Activated CD8-positive, alpha-beta memory T cell treated with anti-CD3 and anti-CD28 coated beads, Interleukin-2, amount 50 U/mL, for 48 hours (primary cell): ENCODE results near the gene USP16.
"Not testable (repeated sequence)": the region's sequence is repeated elsewhere in the genome, so short reads cannot be mapped to it uniquely, and the experiment has no call there.

Source experiments
- DNase-seq: peaks from one replicate; pipeline ENCODE4 v3.0.0-alpha.2; 2020

USP16 gene

DNA sequence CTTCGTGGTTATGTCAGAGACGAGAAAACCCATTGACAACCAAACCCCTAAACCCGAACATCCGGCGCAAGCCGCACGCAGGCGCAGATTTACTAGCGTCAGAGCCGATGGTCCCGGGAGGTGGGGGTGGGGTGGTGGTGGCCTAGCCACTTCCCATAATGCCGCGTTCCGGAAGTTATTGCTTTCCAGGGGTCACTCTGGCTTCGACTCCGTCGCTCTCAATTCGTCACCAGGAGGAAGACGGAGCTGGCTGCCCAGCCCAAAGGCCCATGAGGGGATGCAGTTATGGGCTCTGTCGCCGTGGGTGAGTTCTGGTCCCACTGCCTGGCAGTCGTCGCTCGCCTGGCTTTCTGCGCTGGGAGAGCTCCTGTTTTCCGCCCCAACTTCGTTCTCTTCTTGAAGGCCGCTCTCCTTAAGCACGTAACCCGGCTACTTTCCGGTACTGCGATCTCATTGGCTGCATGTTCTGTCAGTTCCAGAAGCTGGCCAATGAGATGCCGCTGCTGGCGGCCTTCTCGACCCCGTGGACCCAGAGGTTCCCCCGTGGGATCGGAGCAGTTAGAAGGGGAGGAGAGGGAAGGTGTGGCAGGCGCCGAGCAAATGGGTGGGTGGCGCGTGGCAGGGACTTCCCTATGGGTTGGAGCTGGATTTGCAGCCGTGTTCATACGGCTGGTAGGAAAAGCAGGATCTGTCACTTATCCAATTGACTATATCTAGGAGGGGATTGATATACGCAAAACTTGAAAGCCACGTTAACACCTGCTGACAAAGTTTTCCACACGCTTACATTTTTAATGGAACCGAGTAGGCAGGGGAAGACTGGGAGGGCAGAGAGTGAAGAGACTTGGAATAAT lies at the start of gene USP16:
Gene USP16 (plus strand): TSS at position 195 of the 854 bp plus-strand sequence. CDS start 3,246 bp downstream, outside the sequence.
- peak; percentile 95 for DNase-seq

DNA sequence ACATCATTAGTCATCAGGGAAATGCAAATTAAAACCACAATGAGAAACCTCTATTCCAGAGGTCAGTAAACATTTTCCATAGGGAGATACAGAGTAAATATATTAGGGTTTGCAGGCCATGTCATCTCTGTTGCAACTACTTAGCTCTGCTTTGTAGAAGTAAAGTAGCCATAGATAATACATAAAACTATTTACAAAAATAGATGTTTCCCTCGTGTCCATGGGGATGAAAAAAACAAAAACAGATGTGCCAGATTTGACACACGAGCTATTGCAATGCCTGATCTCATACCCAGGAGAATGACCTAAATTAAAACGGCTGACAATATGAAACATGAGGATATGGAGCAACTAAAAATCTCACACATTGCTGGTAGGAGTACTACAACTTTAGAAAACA lies 49.1 kb upstream of the USP16 start:
- DNase-seq, result no peak

DNA sequence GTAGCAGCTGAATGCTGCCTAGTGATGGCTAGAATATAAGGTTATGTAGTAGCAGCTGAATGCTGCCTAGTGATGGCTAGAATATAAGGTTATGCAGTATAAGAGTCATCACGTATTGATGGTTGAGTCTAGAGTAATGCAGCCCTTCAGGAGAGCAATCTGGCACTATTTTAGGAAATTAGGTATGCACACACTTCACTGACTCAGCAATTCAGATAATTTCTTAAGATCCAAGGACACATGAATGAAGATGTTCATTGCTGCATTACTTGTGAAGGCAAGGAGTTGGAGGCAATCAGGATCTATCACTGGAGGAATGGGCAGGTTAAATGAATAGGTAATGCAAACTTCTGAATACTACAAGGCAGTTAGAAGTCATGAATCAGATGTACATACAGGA lies 45.4 kb upstream of the USP16 start:
- DNase-seq, result no peak

DNA sequence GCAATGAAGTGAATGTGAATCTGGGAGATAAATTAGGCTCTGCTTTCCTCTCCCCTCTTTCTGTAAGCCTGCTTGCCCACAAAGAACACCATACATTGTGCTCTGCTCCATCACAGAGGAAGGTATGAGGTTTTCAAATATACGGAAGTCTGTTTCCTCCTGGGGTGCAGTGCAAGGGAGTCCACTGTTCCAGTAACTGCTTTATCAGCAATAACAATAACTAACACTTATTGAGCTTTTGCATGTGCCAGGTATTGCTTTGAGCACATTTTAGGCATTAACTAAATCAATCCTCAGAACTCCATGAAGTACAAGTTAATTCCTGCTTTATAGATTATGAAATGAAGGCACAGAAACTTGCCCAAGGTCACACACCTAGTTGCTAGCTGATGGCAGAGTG lies 41.8 kb upstream of the USP16 start:
- no peak for DNase-seq

DNA sequence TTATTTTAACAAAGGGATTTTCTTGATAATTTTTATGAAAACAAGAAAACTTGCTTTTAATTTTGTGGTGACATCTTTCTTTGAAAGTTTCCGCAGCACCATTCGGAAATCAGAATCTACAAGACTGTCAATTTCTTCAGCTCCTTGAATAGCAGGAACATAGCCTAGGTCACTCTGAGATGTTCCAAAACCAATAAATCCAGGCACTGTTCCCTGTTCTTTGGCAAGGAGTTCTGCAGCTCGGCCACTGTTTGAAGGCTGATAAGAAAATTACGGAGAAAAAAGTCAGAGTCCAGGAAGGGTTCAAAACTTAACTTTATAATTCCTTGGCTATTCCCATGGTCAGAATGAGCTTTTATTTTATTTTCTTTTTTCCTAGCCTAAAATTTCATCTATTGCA lies 37.8 kb upstream of the USP16 start:
- no peak for DNase-seq

DNA sequence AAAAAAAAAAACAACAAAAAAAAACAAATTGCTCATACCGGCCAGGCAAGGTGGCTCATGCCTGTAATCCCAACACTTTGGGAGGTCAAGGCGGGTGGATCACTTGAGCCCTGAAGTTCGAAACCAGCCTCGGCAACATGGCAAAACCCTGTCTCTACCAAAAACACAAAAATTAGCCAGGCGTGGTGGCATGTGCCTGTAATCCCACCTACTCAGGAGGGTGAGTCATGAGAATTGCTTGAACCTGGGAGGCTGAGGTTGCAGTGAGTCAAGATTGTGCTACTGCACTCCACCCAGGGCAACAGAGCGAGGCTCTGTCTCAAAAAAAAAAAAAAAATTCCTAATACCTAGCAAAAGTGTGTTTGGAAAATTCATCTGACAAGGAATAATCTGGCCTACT lies 36.3 kb upstream of the USP16 start:
- DNase-seq, result not testable (repeated sequence)

DNA sequence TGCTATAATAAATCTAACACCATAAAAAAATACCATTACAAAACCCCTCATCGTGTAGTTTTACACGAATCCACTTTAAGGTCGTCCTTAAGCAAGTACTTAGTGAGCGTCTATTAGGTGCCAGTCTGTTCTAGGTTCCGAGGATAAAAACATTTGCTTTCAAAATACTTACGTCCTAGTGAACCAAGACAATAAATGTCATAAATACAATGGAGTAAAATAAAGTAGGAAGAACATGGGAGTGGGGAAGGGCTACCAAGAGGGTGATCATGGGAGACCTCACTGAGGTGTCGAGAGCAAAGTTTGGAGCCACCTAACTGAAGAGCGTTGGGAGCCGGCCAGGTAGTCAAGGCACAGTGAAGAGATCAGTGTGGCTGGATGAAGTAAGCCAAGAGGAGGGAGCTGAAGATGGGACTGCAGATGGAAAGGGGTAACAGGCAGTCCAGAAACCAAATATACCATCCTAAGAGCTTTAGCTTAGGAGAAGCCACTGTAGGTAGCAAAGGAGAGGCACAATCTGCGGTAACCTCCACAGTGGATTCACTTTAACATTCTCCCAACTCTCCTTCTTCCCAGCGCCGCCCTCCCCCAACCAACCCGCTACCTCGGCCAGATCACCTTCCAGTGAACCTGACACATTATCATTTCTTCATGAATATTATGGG lies 32.5 kb upstream of the USP16 start:
- no peak for DNase-seq

DNA sequence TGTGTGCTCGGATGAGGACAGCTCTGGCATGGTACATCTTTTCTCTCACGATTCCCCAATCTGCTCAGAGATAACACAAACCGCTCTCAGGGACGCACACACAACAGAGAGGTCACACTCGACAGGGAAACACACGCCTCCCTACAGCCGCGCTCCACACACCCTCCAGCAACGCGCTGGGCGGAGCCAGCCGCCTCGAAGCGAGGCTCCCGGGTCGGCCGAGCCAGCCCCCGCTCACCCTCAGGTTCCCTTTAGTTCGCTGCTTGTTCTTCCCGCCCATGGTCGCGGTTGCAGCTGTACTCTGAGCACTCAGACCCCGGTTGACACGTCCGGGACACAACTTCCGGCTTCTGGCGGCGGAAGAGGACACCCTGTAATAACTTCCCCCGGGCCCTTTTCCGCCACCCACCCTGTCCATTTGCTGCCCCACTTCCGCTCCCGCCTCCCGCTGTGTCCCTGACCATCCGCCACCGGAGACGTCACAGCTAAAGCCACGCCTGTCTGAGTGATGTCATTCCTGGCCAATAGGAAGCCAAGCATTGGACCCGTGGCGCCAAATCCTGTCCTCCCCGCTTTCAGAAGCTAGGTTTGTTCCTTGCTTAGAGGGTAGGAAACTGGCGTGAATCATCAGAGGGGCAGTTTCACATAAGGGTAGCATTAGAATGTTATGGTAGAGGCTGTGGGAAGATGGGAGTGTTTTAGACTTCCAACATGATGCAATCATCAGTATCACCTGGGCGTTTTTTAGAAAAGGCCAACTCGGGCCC lies 31.8 kb upstream of the USP16 start, which contains the start of gene LTN1:
Gene LTN1 (minus strand): TSS at position 352 of the 767 bp plus-strand sequence. CDS start 72 bp downstream, at position 280.
- DNase-seq, result peak; percentile 97

DNA sequence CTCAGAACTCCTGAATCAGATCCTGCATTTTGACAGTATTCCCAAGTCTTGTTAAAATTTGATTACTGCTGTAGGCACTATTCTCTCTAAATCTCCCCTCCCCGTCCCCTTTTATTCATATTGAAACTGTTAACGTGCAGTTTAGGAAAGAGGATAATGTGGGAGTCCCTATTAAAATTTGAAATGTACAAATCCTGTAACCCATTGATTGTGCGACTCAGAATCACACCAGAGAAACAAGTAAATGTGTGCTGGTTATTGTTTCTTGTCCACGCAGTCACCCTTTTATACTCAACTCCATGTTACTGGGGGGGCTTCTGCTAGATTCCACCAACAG lies 31.2 kb upstream of the USP16 start:
- DNase-seq, result no peak

DNA sequence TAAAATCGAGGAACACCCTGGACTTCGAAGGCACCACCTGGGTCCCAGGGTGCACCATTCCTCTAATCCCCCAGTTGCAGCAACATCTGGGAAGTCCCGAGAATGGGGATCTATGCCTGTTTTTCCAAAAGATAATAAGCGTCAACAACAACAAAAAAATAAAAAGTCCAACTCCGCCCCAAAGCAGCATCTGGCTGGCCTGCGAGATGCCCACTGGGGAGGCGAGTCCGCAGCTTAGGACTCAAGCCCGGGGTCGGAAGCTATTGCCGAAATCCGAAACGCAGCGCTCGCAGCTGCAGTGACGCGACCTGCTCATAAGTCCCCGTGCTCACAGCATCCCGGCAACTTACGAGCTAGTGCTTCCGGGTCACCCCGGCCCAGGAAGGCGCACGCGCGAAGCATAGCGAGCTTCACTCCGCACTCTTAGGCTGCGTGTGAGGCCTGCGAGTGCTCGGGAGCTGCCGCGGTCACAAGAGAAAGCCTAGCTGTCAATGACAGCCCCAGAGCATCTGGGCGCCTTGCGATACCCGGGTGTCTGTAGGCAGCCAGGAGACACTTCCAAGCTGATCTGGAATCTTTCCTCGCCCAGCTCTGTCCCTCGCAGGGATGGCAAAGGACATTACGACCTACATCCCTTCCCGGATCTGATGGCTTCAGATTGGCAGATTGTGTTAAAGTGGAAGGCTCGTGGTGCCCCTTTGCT lies 21.9 kb upstream of the USP16 start:
- peak; percentile 95 for DNase-seq

DNA sequence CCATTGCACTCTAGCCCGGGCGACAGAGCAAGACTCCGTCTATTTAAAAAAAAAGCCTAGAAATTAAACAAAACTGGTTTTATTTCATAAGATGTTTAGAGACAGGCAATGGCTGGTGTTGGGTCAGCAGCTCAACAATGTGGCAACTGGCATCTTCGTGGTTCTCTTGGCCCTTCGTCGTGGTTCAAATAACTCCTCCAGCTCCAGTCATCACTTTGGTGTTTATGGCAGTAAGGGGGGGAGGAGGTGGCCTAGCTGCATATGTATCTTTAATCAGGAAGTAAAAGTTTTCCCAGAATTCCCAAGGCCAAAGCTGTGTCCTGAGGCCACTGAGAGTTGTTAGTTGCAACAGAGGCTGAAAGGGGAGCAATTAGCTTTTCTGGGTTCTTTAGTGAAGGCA lies 18.8 kb upstream of the USP16 start:
- DNase-seq, result no peak

DNA sequence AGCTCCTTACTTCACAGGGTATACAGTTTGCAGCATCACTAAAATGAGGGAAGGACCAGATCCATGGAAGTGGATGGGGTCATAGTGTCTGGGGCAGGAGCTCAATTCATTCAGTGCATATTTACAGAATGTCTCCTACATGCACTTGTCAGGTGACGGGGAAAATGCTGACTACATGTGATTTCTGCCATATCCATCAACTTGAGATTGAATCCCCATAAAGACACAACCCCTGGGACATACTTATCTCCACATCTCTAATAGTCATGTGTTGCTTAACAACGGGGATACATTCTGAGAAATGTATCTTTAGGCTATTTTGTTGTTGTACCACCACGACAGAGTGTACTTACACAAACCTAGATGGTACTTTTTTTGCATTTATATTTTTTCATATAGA lies 17.3 kb upstream of the USP16 start:
- DNase-seq, result no peak

DNA sequence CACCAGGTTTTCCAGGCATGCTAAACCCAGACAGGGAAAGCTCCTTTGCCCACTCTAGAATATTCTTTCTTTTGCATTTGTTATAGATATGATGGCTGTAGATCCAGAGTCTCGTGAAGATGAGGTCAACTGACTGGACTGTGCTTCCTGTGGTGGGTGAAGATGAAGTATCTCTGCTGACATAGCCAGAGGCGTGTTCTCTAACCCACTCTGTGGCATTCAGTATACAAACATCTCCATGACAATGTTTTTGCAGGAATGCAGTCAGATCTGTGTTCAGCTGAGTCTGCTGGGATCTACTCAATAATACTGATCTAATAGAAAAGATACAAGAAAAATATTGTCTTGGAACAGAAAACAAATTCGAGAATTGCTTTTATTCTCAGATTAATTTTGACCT lies 16.7 kb upstream of the USP16 start:
- DNase-seq, result no peak

DNA sequence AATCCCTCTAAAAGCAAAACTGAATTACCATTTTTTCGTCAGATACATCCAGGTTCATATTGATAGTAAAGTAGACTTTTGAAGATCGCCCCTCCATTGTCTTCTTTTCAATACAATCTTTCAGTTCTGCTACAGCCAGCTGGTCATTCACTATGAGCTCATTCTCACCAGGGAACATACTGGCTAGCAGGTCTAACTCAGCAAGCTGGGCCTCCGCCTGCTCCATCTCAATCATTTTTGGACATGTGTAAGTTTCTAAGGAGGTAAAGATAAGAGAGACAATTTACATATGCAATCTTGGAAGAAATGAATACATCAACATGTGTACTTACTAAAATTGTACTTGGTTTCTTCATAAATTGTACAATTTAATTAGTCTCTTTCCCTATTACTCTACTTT lies 16.1 kb upstream of the USP16 start:
- DNase-seq, result no peak

DNA sequence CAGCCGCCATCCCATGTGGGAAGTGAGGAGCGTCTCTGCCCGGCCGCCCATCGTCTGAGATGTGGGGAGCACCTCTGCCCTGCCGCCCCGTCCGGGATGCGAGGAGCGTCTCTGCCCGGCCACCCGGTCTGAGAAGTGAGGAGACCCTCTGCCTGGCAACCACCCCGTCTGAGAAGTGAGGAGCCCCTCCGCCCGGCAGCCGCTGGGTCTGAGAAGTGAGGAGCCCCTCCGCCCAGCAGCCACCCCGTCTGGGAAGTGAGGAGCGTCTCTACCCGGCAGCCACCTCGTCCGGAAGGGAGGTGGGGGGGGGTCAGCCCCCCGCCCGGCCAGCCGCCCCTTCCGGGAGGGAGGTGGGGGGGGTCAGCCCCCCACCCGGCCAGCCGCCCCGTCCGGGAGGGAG lies 13.2 kb upstream of the USP16 start:
- DNase-seq, result not testable (repeated sequence)

DNA sequence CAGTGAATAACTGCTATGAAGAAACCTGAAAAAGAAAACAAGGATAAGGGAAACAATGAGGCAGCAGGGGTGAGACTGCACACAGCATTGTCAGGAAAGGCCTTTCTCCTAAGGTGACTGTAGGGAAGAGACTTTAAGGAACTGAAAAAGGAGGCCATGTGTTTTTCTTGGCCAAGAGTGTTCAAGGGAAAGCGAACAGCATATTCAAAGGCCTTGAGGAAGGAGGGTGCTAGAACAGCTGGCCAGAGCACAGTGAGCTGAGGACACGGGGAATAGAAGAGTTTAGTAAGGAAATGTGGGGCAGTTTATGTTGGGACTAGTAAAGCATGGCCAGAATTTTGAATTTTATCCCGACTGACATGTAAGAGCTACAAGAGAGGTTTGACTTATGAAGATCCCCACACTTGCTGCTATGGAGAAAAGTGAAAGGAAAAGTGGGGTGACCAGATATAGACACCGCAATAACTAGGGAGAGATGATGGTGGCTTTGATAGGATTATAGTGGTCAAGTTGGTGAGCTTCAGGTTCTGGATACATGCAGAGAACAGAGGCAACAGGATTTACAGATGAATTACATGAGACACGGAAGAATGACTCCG lies 6.7 kb upstream of the USP16 start:
- no peak for DNase-seq

DNA sequence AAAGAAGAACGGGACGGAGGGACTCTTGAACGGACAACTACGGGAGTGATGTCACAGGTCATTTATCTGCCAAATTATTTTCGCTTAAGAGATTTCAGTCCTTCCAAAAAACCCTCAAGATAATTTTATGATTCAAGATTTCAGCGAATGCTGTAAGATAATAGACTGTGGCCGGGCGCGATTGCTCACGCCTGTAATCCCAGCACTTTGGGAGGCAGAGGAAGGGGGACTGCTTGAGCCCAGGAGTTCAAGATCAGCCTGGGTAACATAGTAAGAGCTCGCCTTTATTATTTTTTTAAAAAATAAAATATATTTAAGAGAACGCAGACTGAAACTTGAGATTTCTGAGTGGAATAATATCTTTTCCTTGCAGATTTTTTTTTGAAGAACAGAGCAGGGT lies 5.9 kb upstream of the USP16 start:
- DNase-seq, result no peak

DNA sequence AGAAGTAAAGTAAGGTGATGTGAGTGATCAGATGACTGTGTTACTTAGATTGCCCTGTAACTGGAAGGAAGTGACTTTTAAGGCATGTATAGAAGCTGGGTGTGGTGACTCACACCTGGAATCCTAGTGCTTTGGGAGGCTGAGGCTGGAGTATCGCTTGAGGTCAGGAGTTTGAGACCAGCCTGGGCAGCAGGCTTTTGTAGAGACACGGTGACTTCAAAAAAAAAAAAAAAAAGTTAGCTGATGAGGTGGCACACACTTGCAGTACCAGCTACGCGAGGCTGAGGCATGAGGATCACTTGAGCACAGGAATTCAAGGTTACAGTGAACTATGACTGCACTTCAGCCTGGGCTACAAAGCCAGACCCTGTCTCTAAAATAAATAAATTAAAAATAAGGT lies 2.3 kb upstream of the USP16 start:
- DNase-seq, result no peak

DNA sequence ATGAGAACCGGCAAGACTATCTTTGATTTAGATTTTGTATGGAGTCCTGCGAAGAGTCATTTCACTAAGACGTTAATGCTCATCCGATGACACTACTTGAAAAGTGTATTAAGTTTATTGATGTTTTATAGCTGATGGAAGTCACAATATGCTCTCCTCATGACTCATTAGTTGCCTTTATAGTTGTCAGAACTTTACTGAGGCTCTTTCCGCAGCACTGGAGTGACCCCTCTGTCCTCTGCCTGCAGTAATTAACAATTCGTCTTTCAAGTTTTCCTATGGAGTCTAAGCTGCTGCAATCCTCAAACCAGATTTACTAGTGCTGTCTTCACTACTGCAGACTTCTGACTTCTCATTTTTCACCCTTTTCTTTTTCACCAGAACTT lies 853 bp downstream of the USP16 start:
- no peak for DNase-seq

DNA sequence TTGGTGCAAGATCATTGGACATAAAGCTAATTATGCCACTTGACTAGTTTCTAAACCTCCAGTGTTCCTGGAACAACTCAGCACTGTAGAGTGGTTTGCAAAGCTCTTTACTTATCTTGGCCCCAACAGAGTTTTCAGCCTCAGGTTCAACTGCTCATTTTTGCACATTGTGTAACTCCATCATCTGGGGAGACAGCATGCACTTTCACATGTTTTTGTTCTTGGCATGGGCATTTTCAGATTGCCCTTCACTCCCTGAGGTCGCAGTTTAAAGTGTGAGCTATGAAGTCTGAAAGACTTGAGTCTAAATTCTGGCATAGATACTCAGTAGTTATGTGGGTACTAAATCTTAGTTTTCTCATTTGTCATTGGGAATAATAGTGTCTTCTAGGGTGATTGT lies 5.1 kb downstream of the USP16 start:
- DNase-seq, result no peak

DNA sequence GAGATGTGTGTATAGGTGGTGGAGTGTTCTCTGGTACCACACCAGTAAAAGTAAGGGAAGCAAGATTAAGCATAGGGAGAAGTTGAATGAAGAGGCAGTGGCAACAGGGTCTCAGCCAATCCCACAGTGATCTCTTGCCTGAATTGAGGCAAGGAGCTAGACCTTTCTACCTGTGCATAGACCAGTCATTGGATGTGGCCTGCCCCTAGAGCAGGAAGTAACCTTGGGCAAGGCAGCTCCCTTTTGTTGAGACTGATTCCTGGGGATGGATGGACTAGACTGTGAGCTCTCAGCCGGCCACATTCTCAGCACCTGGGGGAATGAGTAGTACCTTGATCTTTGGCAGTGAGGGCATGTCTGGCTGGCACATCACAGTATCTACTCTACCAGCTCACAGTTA lies 6.4 kb downstream of the USP16 start:
- DNase-seq, result no peak

DNA sequence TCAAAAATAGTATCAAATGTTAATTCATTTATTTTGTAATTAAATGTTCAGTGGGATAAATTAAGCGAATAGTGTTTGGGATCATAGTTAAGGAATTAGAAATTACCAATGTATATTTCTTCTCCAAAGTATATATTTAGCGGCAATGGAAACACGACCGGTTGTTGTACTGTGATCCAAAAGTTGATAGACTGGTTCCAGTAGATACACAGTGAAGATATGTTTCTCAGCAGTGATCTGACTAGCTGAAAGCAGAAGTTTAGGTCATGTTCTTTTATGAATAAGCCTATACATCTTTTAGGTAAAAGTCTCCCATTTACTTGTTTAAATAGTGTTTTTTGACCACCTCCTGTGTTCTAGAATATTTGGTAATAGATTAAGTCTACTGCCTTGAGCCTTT lies 8.8 kb downstream of the USP16 start:
- DNase-seq, result no peak

DNA sequence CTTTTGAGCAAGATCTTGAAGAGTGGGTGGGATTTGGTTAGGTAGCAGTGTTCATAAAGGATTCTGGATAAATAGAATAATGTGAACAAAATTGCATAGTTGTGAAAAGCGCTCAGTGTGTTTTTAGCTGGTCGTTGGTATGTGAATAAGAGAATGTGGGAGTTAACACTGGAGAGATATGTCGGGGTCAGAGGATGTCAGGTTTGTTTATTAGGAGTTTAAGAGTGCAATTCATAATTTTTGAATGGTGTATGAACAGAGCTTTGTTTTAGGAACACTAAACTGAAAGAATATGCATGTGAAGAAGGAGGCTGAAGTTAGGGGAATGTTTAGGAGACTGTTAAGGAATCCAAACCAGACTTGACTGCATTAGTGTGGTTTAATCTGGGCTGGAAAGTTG lies 9.4 kb downstream of the USP16 start:
- no peak for DNase-seq
